GM18505 (cell line): Measurements from ENCODE around the gene SORL1.
A peak's percentile ranks its signal among the peaks of the same experiment; 100 is the strongest.

ENCODE experiments used
- ATAC-seq: cut with Tn5 transposase; IDR thresholded peaks from one replicate; pipeline ENCODE4 v1.9.1; 2021; ENCODE audit not compliant: unreplicated experiment
- POLR2A ChIP-seq: IDR thresholded peaks from 4 replicates; pipeline ENCODE4 v1.6.1; 2011; ENCODE audit warnings: borderline replicate concordance; ENCODE audit not compliant: insufficient read depth, insufficient read length; ENCODE audit errors: extremely low read depth

The SORL1 gene

GRCh38 chr11:121463689-121464335 lies 11.7 kb downstream of the SORL1 start:
- peak; percentile 1 for ATAC-seq
- TF ChIP-seq POLR2A = no peak

GRCh38 chr11:121464352-121464946 lies 12.3 kb downstream of the SORL1 start:
- TF ChIP-seq POLR2A = peak; percentile 54
- peak; percentile 46 for ATAC-seq

GRCh38 chr11:121465709-121466062 lies 13.6 kb downstream of the SORL1 start:
- TF ChIP-seq POLR2A = no peak
- no peak for ATAC-seq

GRCh38 chr11:121466063-121466794 lies 14.1 kb downstream of the SORL1 start:
- TF ChIP-seq POLR2A = no peak
- ATAC-seq = no peak

- TF ChIP-seq POLR2A = no peak
- ATAC-seq = no peak
Observed at GRCh38 chr11:121467471-121467870, 15.4 kb downstream of the SORL1 start.

- peak; percentile 43 for ATAC-seq
- TF ChIP-seq POLR2A = peak; percentile 46
Observed at GRCh38 chr11:121467965-121468364, 15.9 kb downstream of the SORL1 start.

- no peak for TF ChIP-seq POLR2A
Observed at GRCh38 chr11:121469910-121470309, 17.8 kb downstream of the SORL1 start.

GRCh38 chr11:121471167-121471566 lies 19.1 kb downstream of the SORL1 start:
- TF ChIP-seq POLR2A = no peak
- no peak for ATAC-seq

More at GRCh38 chr11:121469910-121470309, 17.8 kb downstream of the SORL1 start:
- no peak for ATAC-seq

- no peak for TF ChIP-seq POLR2A
- no peak for ATAC-seq
Observed at GRCh38 chr11:121472312-121472711, 20.2 kb downstream of the SORL1 start.

GRCh38 chr11:121473064-121473777 lies 21.1 kb downstream of the SORL1 start:
- no peak for TF ChIP-seq POLR2A
- no peak for ATAC-seq

- ATAC-seq = no peak
Observed at GRCh38 chr11:121474680-121475079, 22.6 kb downstream of the SORL1 start.

GRCh38 chr11:121476379-121477032 lies 24.4 kb downstream of the SORL1 start:
- ATAC-seq = no peak
- no peak for TF ChIP-seq POLR2A

More at GRCh38 chr11:121474680-121475079, 22.6 kb downstream of the SORL1 start:
- TF ChIP-seq POLR2A = no peak
